NOMO-1 (cell line): ENCODE measurements around the gene ATP10B.

Experiments used
- DNase-seq, 2 experiments: peaks; one replicate each; lab custom pipeline; 2025; ENCODE audit not compliant: unreplicated experiment in 2 of 2; lab: John Stamatoyannopoulos, UW

ATP10B gene

DNA sequence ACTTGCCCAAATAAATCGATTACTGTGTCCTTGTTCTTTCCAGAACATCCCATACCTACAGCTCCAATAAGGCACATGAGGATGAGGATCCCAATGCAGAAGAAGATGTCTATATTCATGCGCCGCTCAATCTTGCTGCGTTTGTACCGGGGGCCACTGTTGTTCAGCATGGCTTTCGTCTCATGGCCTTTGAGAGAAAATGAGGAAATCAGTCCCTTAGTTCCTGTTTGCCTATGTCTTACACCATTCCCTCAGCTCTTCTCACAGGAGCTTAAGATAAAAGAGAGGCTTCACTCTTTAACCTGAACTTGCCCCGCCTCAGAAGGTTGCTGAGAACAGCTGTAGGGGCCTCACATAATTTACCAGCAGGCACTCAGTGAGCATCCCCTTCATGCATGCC, 211.6 kb downstream of the ATP10B start:
- peak; percentile 61 to 84 for DNase-seq

DNA sequence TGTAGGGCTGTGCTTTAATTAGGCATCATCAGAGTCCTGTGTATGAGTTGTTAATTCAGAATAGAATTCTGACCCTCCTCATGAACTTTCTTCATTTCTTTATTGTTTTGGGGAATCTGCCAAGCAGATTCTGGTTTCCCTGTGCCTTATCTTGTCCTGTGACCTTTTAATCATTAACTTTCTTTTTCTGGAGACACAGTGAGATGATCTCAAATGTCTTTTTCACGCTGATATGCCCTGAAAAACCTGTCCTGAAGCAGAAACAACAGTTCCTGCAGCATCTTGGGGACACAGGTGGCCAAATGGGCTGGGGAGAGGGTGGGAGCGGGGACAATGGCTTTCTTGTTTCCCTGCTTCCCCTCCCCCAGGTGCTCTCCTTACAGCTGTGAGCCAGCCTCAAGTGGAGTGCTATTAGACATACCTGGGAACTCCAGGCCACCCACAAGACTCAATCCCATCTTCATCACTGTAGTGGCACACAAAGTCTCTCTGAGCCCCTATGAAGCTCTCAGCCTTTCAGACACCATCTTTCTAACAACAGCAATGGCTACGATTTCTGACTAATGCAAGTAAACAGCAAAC, 213.8 kb downstream of the ATP10B start:
- DNase-seq = no peak

DNA sequence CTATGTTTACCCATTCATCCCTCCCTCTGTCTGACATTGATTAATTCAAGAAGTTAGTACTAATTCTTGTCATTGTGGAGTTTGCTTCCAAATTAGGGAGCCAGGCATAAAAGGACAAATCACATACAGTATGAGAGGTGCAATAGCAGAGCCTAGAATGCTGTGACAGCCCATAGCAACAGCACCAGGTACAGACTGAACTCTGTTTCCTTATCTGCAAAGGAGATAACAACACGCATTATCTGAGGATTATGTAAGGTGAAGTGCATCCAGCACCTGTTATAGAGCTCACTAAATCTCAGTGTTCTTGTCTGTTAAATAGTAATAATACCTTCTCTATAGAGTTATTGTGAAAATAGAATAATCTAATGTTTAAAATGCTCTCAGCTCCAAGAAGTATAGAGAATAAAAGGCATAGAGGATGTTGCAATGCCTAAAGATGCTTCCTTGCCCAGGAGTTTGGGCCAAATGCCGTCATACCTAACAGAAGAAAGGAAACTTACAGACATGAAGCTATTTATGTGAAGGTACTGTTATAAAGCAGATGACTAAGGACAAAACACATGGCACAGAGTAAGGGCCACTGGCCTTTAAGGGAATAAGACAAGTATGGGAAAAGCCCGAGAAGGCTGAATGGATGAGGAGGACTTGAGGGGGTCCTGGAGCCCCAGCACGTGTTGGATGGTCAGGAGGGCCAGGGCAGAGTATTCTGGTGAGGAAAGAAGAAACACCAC, 214.5 kb downstream of the ATP10B start:
- no peak for DNase-seq

DNA sequence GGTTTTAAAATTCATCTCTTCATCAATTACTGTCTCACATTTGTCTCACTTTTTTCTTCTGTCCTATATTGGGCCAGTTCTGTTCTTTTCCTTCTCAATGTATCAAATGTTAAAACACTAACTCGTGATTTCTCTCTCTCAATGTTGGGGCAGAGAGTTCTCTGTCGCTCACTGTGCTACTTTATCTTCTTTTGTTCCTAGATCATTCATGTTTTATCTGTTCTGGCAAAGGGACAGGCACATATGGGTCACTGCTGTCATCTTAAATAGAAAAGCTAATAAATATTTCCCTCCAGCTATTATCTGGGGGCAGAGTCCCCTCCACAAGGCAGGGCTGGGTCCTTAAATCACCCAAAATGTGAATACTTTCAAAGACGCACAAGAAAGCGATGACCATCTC, 216.3 kb downstream of the ATP10B start:
- DNase-seq = no peak

DNA sequence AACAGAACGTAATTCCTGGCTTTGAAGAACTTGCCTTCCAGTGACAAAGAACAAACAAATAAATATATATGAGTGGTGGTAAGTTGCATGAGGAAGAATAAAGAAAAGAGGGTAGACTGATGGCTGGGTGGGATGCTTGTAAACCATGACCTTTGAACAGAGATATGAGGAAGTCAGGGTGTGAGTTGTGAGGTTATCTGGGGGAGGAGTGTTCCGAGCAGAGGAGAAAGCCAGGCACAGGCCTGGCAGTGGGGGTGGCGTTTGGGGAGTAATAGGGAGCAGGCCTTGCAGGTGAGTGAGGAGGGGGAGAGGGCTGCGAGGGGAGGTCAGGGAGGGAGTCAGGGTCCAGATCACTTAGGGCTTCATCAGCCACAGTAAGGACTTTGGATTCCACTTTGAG, 217.0 kb downstream of the ATP10B start:
- DNase-seq = no peak

DNA sequence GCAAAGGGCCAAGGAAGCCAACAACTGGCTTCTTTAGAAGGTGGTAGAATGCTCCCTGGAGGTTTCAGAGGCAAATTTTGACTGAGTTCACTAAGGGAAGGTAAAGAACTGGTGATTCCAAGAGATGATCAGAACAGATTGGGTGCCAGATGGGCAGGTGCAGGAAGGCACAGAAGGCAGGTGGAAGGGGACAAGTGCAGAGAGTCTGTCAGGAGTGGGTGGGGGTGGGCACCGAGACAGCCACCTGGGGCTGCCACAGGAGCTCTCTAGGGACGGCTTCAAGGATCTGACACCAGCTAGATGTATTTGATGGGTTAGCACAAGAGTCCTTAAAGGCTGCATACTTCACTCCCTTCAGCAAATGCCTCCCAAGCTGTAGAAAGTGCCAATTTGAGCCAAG, 223.0 kb downstream of the ATP10B start:
- no peak for DNase-seq

DNA sequence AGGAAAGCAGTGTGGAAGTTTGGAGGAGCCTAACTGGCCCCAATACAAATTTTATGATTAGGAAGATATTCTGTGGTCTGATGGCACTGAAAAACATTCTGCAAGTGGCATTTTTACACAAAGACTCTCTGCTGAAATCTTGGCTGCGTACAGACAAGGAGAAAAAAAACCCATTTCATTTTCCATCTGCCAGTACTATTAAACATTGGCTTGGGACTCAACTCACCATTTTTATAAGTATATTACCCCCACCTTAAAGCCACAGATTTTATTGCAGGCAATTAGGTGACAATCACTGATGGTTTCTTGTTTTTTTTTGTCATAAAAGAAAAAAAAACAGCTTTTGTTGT, 223.4 kb downstream of the ATP10B start:
- DNase-seq = no peak

DNA sequence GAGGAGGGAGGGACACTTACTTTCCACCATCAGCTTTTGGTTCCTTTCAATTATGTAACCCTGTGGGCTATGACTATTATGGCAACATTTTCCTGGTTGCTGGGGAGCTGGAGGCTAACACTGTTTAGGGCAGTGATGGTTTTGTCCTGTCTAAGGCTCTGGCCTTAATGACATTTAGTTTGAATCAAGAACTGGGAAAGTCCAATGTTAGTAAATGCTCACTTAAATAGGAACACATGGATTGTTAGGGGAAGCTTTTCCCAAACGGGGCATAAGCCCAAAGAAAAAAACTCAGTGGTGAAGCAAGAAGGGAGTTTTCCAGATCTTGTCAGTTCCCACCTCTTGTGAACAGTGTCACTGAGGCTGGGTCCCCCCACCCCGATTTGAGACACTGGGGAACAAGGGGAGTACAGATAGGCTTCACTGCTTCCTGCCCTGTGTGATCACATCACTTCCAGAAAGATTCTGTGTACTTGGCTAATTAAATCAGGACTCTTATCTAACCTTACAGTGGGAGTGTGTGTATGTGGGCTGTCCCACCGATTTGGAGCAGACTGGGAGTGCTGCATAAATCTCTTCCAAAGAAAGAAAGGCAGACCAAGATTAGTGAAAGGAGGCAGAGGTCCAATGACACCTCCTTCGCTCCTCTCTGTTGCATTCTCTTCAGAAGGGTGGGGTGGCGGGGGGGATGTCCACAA, 223.9 kb downstream of the ATP10B start:
- DNase-seq = peak; percentile 31 to 45

DNA sequence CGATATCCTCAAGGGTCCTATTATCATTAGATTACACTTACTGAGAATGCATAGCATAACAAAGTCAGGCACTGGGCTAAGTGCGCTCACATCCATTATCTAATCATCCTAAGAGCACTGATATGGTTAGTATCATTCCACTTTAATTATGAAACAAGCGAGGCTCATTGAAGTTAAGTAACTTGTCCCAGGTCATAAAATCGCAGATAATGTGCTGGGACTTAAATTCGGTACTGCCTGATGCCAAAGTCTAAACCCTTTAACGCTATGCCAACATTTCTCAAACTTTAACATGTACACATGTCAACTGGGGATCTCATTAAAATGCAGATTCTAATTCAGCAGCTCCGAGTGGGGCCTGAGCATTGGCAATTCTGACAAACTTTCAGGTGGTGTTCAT, 225.7 kb downstream of the ATP10B start:
- DNase-seq = no peak

DNA sequence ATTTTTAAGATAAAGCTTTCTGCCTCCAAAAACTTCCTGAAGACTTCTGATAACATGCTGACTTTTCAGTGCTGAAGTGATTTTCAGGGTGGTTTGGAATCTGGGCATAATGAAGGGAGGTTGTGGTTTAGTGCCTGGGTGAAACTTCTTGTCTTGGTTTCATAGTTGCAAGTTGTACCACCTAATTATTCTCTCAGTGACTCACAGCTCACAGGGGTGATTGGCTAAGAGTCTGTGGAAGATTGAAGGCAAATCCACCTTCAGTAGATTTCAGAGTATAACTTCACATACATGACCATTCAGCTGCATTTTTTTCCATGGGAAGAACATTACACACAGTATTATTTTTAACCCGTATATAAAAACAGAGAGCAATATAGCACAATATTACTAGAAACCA, 230.5 kb downstream of the ATP10B start:
- peak; percentile 55 to 77 for DNase-seq

DNA sequence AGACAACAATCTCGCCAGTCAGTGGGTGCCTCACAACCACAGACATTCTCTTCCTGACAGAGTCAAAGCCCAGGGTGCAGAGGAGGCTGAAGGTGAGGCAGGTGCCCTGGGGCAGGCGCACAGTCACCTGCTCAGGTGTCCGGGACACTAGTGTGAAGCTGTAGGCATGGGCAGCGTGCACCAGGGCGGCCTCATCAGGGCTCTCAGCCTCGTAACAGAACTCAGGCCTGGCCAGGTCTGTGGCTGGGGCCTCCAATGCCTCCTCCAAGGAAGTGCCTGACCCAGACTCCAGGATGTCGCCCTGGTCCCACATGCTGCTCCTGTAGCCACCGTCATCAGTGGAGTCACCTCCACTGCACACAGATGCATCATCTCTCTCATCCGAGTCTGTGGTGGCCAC, 231.6 kb downstream of the ATP10B start:
- DNase-seq = no peak

DNA sequence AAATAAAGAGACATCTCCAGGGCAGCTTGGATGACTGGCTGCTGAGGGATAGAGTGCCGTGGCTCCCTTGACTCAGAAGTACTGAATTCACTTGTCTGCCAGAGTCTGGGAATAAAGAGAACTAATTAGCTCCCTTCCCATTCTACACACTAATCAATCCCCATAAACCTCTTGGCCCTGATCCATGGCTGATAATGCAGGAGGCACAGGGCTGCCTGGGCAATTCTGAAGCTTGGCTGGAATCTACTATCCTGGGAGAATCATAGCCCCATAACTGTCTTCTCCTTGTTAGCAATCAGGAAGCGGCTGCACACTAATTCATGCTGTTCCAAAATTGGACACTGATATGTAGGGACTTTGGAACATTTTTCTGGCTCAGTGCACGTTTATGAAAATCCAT, 232.6 kb downstream of the ATP10B start:
- DNase-seq = no peak

DNA sequence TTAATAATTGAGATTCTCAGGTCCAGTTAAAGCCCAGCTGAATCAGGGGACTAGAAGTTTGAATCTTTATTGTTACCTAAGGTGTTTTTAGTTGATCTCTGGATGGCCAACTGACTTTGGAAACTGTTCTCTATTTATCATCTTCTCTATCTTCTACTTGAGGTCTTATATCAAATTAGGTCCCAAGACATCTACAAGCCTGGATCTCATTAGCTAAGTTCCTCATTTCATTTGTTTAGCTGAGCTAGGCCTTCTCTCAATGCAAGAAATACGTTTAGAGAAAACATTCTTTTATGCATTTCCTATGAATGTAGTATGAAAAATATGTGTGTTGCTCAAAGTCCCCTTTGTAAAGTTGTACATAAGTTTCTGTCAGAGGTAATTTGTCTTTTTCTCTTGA, 233.7 kb downstream of the ATP10B start:
- DNase-seq = peak in 1 of 2 experiments; percentile 77

DNA sequence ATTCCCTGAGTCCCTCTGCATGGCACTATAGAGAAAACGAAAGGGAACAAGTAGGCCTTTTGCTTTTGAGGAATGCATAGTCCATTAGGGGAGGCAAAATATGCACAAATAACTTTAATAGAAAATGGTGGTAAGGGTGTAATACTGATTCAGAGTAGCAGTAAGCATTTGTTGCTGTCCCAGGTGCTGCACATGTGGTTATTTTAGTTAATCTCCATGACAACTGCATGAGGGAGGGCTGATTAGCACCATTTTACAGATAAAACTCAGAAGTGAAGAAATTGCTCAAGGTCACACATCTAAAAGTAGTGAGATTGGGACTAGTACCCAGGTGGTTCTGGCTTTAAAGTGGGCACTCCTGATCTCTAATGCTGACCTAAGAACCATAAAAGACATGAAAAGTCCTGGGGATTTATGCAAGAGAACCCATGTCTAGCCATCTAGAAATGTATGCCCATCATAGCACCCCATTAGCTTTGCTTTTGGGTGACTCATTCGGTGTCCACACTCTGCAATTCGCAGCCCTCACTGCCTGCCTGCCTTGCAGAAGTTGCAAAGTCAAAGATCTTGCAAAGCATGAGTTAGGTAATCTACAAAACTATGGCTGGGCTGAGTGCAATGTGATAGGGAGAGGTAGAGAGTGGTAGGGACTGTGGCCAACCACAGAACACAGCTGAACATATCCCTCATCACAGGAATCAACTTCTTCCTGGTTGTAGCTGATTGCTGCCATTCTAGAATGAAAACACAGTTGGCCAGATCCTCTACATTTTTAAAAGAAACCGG, 235.1 kb downstream of the ATP10B start:
- peak; percentile 81 to 83 for DNase-seq

DNA sequence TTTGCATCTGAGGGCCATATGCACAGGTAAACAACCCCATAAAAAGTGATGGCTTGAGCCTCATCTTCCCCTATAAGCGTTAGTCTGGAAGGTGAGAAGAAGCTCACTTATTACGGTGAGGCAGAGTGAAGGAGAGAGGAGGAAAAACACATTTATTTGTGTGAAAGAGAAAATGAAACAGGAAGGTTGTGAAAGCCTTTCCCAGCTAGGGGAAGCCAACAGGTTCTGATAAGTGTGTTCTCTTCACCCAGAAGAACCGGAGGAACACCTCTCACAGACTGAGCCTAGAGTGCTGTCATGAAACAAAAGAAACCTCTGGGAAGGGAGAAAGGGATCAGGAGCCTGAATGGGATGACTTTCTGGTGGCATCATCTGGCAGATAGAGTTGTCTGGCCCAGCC, 237.9 kb downstream of the ATP10B start:
- DNase-seq = no peak

DNA sequence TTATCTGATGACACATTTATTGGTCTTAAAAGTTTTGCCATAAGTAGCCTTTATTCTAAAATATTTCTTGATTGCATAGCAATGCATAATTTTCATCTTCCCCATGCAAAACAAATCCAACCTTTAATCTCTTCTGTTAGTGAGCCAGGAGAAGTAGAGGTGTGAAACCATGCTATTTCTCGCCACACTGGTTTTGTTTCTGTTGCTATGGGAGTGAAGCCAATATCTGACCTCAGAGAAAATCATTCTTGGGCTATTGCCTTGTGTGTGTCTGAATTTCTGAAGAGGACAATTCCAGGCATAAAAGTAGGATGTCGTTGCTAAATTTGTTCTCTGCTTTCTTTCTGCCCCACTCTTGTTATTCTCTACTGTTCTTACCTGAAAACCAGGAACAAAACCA, 246.7 kb downstream of the ATP10B start:
- DNase-seq = no peak

DNA sequence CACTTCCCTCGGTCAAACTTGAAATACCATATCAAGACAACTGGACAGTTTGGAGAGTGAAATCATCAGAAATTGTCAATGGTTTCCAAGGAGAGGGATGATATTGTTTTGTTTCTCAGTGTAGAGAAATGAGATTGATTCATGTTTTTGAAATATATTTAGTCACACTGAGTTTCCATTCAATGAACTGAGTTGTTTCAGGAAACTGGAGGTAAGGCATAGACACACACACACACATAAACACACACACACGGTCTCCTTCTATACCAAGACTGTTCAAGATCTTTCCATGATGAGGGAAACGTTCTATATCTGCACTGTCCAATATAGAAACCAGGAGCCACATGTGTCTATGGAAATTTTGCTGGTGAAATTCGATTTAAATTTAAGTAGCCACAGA, 247.5 kb downstream of the ATP10B start:
- DNase-seq = no peak

DNA sequence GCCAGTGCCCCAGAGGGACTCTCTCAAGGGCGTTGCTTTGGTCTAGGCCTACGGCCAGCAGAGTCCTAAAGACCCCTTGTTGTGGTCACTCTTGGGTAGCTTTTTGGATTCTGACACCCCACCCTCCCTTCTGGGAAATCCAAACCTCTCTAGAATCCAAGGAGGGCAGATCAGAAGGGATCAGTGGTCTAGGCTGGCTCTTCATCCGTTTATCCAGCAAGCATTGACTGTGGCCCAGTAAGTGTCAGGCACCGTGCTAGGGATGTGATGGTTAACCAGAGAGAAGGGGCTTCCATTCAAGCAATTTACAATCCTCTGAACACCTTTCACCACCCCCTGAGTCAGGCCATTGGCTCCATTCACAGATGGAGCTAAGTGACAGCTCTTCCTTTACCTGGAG, 249.3 kb downstream of the ATP10B start:
- no peak for DNase-seq

DNA sequence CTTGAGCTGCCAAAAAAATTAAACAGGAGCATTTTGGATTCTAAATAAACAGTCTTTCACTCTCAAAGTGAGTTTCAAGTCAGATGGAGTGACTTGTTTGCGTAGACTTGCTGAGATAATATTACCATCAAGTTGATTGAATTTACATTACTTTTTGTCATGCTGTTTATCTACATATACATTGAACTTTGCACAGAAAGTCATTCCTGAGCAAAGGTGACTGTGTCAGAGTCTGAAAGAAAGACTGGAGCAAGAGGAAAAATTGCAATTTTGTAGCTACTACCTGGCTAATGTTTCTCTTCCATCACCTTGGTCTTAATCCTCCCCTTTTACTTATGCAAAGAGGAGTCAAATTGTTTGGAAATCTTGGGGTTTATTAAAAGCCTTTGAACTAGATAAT, 251.0 kb downstream of the ATP10B start:
- DNase-seq = no peak

DNA sequence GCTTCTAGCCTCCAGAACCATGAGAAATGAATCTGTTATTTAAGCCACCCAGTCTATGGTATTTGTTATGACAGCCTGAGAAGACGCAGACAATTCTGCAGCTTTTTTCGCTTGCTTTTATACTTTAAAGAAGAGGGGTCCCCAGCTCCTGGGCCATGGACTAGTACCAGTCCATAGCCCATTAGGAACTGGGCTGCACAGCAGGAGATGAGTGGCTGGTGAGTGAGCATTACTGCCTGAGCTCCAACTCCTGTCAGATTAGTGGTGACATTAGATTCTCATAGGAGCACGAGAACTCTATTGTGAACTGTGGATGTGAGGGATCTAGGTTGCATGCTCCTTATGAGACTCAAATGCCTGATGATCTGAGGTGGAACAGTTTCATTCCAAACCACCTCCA, 278.7 kb downstream of the ATP10B start:
- no peak for DNase-seq

DNA sequence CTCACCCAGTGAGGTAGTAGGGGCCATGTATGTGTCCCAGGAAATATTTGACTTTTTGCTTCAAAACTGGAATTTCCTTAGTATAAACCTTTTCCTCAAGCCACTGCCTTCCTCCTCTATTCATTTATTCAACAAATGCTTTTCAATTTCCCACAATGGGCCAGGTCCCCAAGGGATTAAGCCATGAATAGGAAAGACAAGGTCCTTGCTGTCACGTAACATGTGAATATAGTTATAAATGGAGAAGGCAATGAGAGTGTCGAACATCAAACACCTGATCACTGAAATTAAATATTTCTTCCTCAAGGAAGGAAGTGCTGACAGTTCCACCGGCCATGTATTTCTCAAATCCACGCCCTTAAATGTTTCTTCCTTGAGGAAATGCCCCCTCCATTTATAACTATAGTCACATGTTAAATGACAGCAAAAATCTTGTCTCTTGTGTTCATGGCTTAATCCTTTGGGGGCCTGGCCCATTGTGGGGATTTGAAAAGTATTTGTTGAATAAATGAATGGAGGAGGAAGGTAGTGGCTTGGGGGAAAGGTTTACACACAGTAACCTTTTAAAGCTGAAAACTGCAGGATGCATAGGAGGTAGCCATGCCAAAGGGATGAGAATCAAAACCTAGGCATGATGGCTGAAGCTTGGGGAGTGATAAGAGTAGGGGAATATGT, 284.8 kb downstream of the ATP10B start:
- DNase-seq = no peak
